ENCODE results near the gene ZIK1. TPM values are rescaled to one million over a fixed set of nuclear protein-coding genes. Genes with fewer than 3 reads are reported as not detected.

Gene ZIK1
- total and polyA plus RNA-seq, 2 of the 4 experiments (the other 2 are of a cell fraction), result 4.1 to 11.8 TPM

DNA sequence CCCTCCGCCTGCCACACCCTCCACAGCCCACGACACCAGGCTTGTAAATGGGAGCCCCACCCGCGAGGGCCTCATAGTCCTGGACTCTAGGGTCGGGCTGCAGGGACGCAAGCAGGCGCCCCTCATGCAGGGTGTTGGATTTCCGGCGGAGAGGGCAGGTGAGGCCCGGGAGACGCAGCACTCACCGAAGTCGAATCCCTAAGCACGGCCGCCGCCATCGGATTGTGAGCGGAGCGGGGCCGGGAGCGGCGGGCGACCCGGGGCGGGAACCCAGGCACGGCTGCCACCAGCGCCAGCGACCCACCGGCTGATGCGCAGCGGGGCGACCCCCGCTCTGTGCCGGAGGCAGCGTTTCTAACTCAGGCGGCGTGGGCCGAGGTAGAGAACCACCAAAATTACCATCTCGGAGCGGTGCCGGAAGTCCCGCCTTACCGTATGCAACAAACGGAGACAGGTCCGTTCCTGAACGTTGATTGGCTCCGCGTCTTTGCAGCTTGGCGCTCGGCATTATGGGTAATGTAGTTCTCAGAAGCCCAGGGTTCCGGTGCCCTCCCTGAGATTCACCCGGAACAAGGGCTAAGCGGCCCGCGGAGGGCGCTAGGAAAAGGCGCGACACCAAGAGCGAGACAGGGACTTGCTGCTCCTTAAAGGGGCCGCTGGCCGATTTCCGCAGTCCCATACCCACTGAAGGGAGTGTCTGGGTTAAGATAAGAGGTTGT, 5.3 kb upstream of the ZIK1 start, which contains the start of gene ZNF416:
TSS of gene ZNF416 (minus strand) at position 425 of the 719 bp plus-strand sequence. CDS start at position 218, 207 bp downstream.
- no peaks in the 10 kb centered on the region for H4K20me1 ChIP-seq (ENCODE audit: insufficient read depth, low read length)
- peak within 1 kb of the TSS; percentile 99 for H2AFZ ChIP-seq (replicated peaks; ENCODE audit: low read length, poor library complexity)
- peaks cover 47% of the 10 kb centered on the region for H3K9me3 ChIP-seq (ENCODE audit: control insufficient read depth, insufficient read depth, low read length)
- peak within 1 kb of the TSS; percentile 79 for H3K23ac ChIP-seq (ENCODE audit: low read depth, low read length)
- no TSS peak for BruUV-seq (replicated peaks)
- POLR2A ChIA-PET (ENCODE audit: unreplicated experiment), result no interaction called here
- in situ Hi-C loops (cut with MboI; ENCODE audit: low sequenced_read_pairs), result no loop called here
- H3K36me3 ChIP-seq (ENCODE audit: control insufficient read depth, insufficient read depth, low read length), result peaks cover 36% of the 10 kb centered on the region
- peak within 1 kb of the TSS; percentile 40 for H3K4ac ChIP-seq (ENCODE audit: low read depth, low read length)
- H4K8ac ChIP-seq (ENCODE audit: low read depth in 2 of 2, low read length in 2 of 2), result peak within 1 kb of the TSS; percentile 36 to 94
- CTCF ChIA-PET, result no interaction called here
- H3K14ac ChIP-seq (replicated peaks; ENCODE audit: low read depth, low read length), result peak within 1 kb of the TSS; percentile 78
- H3K9ac ChIP-seq (ENCODE audit: low read depth, low read length), result peak within 1 kb of the TSS; percentile 74
- peak within 1 kb of the TSS; percentile 2 for H2BK5ac ChIP-seq (ENCODE audit: low read depth, low read length, poor library complexity, severe bottlenecking)
- no peak within 1 kb of the TSS; the same call in none of the 2 replicates for H3K56ac ChIP-seq (ENCODE audit: extremely low read depth, insufficient read depth, low read length)
- 0% methylated on average over 43 of the region's 62 CpGs; no CpG with 5 or more reads in 1 of the 2 experiments for WGBS, 2 experiments (ENCODE audit: extremely low coverage in 2 of 2, insufficient read length in 1 of 2)
- peak within 1 kb of the TSS; percentile 58 for H4K5ac ChIP-seq (ENCODE audit: low read depth, low read length)
- no peak for TF ChIP-seq NFE2L2 (IDR thresholded peaks at IDR 0.05; ENCODE audit: low read depth, low read length)
- TF ChIP-seq, protein P1, sequence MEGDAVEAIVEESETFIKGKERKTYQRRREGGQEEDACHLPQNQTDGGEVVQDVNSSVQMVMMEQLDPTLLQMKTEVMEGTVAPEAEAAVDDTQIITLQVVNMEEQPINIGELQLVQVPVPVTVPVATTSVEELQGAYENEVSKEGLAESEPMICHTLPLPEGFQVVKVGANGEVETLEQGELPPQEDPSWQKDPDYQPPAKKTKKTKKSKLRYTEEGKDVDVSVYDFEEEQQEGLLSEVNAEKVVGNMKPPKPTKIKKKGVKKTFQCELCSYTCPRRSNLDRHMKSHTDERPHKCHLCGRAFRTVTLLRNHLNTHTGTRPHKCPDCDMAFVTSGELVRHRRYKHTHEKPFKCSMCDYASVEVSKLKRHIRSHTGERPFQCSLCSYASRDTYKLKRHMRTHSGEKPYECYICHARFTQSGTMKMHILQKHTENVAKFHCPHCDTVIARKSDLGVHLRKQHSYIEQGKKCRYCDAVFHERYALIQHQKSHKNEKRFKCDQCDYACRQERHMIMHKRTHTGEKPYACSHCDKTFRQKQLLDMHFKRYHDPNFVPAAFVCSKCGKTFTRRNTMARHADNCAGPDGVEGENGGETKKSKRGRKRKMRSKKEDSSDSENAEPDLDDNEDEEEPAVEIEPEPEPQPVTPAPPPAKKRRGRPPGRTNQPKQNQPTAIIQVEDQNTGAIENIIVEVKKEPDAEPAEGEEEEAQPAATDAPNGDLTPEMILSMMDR (conservative IDR thresholded peaks at IDR 0.05; ENCODE audit: low read depth, low read length), result peak; percentile 39
- peak; percentile 45; the same call in 1 of the 2 replicates for TF ChIP-seq MAZ (IDR thresholded peaks at IDR 0.05; ENCODE audit: borderline replicate concordance, low read depth, low read length)
- intact Hi-C loops (cut with micrococcal nuclease), result loop anchor here (2.0 kb wide), 2 partner anchors 54 to 576 kb away; partner anchors contain the start of gene ZNF211
- peak within 1 kb of the TSS; percentile 85 for H2AK5ac ChIP-seq (ENCODE audit: low read depth, low read length)
- no peak within 1 kb of the TSS for H3K18ac ChIP-seq (ENCODE audit: low read depth, low read length)
- H3K9me1 ChIP-seq (ENCODE audit: insufficient read depth, low read length), result peaks cover 5% of the 10 kb centered on the region; the same call in 1 of the 2 replicates
- H2BK20ac ChIP-seq (ENCODE audit: low read depth, low read length), result no peak within 1 kb of the TSS
- H4K91ac ChIP-seq (ENCODE audit: insufficient read depth, low read depth, low read length), result no peak within 1 kb of the TSS
- peaks cover 23 to 33% of the 10 kb centered on the region in 2 experiments for H3K79me1 ChIP-seq (ENCODE audit: low read depth in 1 of 2, low read length in 2 of 2)
- dilution Hi-C loops (cut with HindIII; ENCODE audit: low sequenced_read_pairs, unreplicated experiment), result no loop called here
- DNase-seq (peak; percentile 99), ATAC-seq (ENCODE audit: low read depth) (peak; percentile 95)
- H2BK120ac ChIP-seq (ENCODE audit: low read depth, low read length), result 0 out of 2 replicates have a peak within 1 kb of the TSS, but pooled peaks have one; percentile 10
- peak within 1 kb of the TSS; percentile 21 for H3K27ac ChIP-seq (ENCODE audit: insufficient read depth, low read length)
- peak within 1 kb of the TSS; percentile 95 for H3K4me2 ChIP-seq (ENCODE audit: low read depth, low read length)
- peak within 1 kb of the TSS; percentile 66 for H3K4me3 ChIP-seq (ENCODE audit: insufficient read depth, low read depth, low read length)
- peaks cover 2% of the 10 kb centered on the region; the same call in 1 of the 2 replicates for H3K4me1 ChIP-seq (ENCODE audit: control insufficient read depth, insufficient read depth, low read length)
- peak within 1 kb of the TSS; percentile 74 for H2AK9ac ChIP-seq (replicated peaks; ENCODE audit: low read depth, low read length, poor library complexity)
- no peaks in the 10 kb centered on the region for H3K27me3 ChIP-seq (ENCODE audit: control insufficient read depth, insufficient read depth, low read length)
- H2BK15ac ChIP-seq (ENCODE audit: low read depth, low read length), result no peak within 1 kb of the TSS

Data from IMR-90 (cell line).